NB4 (cell line): ENCODE measurements around the gene DIP2C.

Experiments
- CTCF ChIP-seq: IDR thresholded peaks from one replicate; pipeline ENCODE4 v1.5.1; 2012; ENCODE audit warnings: low read depth, low read length
- MAX ChIP-seq: IDR thresholded peaks from 2 replicates; pipeline ENCODE4 v1.6.1; 2011; ENCODE audit warnings: low read depth, low read length
- MYC ChIP-seq: IDR thresholded peaks from 2 replicates; pipeline ENCODE4 v1.6.1; 2011; ENCODE audit warnings: low read depth, low read length

- peak; percentile 18 for TF ChIP-seq CTCF
- no peak for TF ChIP-seq MYC
- no peak for TF ChIP-seq MAX
Observed at GRCh38 chr10:526651-527312, 162.7 kb downstream of the DIP2C start.
